ENCODE results near the gene RBAK. TPM values are rescaled to one million over a fixed set of nuclear protein-coding genes. Genes with fewer than 3 reads are reported as not detected.
A peak's percentile ranks its signal among the peaks of the same experiment; 100 is the strongest.

RBAK gene
- 10 to 100 TPM; 11.0 to 12.4 TPM for total RNA-seq
- 10.5 TPM for polyA plus RNA-seq (2013, experiment 1 of 2)
- 14.6 TPM for polyA plus RNA-seq (2013, experiment 2 of 2)
- total RNA-seq = 26.4 to 93.9 (median 51.6) reads per million in 172 experiments

- H3K4me3 Mint-ChIP-seq = peak within 1 kb of the TSS; percentile 95
- ChIA-PET CTCF (interaction anchor here (1.0 kb wide), 1 partner anchor 72 kb away, joined by 5 read pairs; no protein-coding TSS in a partner anchor), POLR2A (interaction anchor here (0.6 to 1.5 kb wide), 9 partner anchors 14 to 1377 kb away, joined by 3 to 12 read pairs (median 3); partner anchors contain the start of gene AP5Z1)
- H3K9me3 ChIP-seq (ENCODE audit: control insufficient read depth in 1 of 2, insufficient read depth in 1 of 2, low read length in 2 of 2) = peaks cover 0 to 4% of the 10 kb centered on the region in 2 experiments
- peaks cover 13% of the 10 kb centered on the region for H3K36me3 ChIP-seq (ENCODE audit: insufficient read depth, low read length)
- H3K4me1 Mint-ChIP-seq (ENCODE audit: low read depth) = peaks cover 44% of the 10 kb centered on the region
- H3K27me3 ChIP-seq (ENCODE audit: control insufficient read depth in 1 of 2, insufficient read depth in 2 of 2, low read length in 2 of 2) = no peaks in the 10 kb centered on the region
- H3K27ac ChIP-seq (ENCODE audit: low read depth in 1 of 2, low read length in 2 of 2) = peak within 1 kb of the TSS; percentile 9 to 68
- peaks cover 26% of the 10 kb centered on the region for H3K4me1 ChIP-seq (ENCODE audit: insufficient read depth, low read length)
- H3K9me3 Mint-ChIP-seq = peaks cover 2% of the 10 kb centered on the region
- no peak for TF ChIP-seq CTCF (IDR thresholded peaks at IDR 0.05)
- DNase-seq = peak; percentile 74 to 96 (median 87)
- peak; percentile 99 for ATAC-seq (ENCODE audit: poor library complexity)
- intact Hi-C loops (cut with DNase I, micrococcal nuclease) = loop anchor here in 1 of 2 experiments (5.0 to 10.0 kb wide), 3 partner anchors 71 to 1659 kb away; partner anchors contain the start of genes FOXK1 and ZNF12
- H3K36me3 Mint-ChIP-seq (ENCODE audit: low read depth) = peaks cover 44% of the 10 kb centered on the region
- H3K27ac Mint-ChIP-seq = peak within 1 kb of the TSS; percentile 82
- H3K27me3 Mint-ChIP-seq = no peaks in the 10 kb centered on the region
- H3K4me3 ChIP-seq (ENCODE audit: low read length) = peak within 1 kb of the TSS; percentile 80
Measured at GRCh38 chr7:5045558-5046396, at the start of gene RBAK. Gene RBAK, plus strand, starts transcription at chr7:5045860. Its CDS starts 2,217 bp downstream, at chr7:5048077.

GRCh38 chr7:4996696-4997222 is 48.9 kb upstream of the RBAK start:
- intact Hi-C loops (cut with DNase I, micrococcal nuclease) = no loop called here
- Histone ChIP-seq H3K27ac (ENCODE audit: low read depth in 1 of 2, low read length in 2 of 2) (no peak overlapping the region), H3K36me3 (ENCODE audit: insufficient read depth, low read length) (peaks cover 52% of the 10 kb centered on the region), H3K4me1 (ENCODE audit: insufficient read depth, low read length) (no peaks in the 10 kb centered on the region), H3K4me3 (ENCODE audit: low read length) (no peak overlapping the region), H3K9me3 (ENCODE audit: control insufficient read depth in 1 of 2, insufficient read depth in 1 of 2, low read length in 2 of 2) (no peaks in the 10 kb centered on the region), H3K27me3 (ENCODE audit: control insufficient read depth in 1 of 2, insufficient read depth in 2 of 2, low read length in 2 of 2) (no peaks in the 10 kb centered on the region)
- Mint-ChIP-seq H3K4me1 (ENCODE audit: low read depth) (no peaks in the 10 kb centered on the region), H3K9me3 (no peaks in the 10 kb centered on the region), H3K27me3 (no peaks in the 10 kb centered on the region), H3K4me3 (no peak overlapping the region), H3K27ac (no peak overlapping the region), H3K36me3 (ENCODE audit: low read depth) (peaks cover 89% of the 10 kb centered on the region)
- ChIA-PET CTCF (no interaction called here), POLR2A (no interaction called here)
- ATAC-seq (ENCODE audit: poor library complexity) (no peak), DNase-seq (no peak)
- no peak for TF ChIP-seq CTCF (IDR thresholded peaks at IDR 0.05)

- H3K36me3 Mint-ChIP-seq (ENCODE audit: low read depth) = peaks cover 85% of the 10 kb centered on the region
- H3K27me3 Mint-ChIP-seq = no peaks in the 10 kb centered on the region
- H3K4me3 Mint-ChIP-seq = no peak overlapping the region
- H3K4me1 ChIP-seq (ENCODE audit: insufficient read depth, low read length) = no peaks in the 10 kb centered on the region
- H3K9me3 ChIP-seq (ENCODE audit: control insufficient read depth in 1 of 2, insufficient read depth in 1 of 2, low read length in 2 of 2) = no peaks in the 10 kb centered on the region
- ChIA-PET CTCF (interaction anchor here (1.2 kb wide), 1 partner anchor 25 kb away, joined by 6 read pairs; no protein-coding TSS in a partner anchor), POLR2A (interaction anchor here (1.0 kb wide), 1 partner anchor 47 kb away, joined by 3 read pairs; the partner anchor contains the start of gene RBAK)
- H3K4me1 Mint-ChIP-seq (ENCODE audit: low read depth) = no peaks in the 10 kb centered on the region
- DNase-seq (no peak), ATAC-seq (ENCODE audit: poor library complexity) (no peak)
- no peak for TF ChIP-seq CTCF (IDR thresholded peaks at IDR 0.05)
- H3K9me3 Mint-ChIP-seq = no peaks in the 10 kb centered on the region
- no peak overlapping the region for H3K27ac ChIP-seq (ENCODE audit: low read depth in 1 of 2, low read length in 2 of 2)
- no peak overlapping the region for H3K4me3 ChIP-seq (ENCODE audit: low read length)
- no peak overlapping the region for H3K27ac Mint-ChIP-seq
- no peaks in the 10 kb centered on the region for H3K27me3 ChIP-seq (ENCODE audit: control insufficient read depth in 1 of 2, insufficient read depth in 2 of 2, low read length in 2 of 2)
- peaks cover 41% of the 10 kb centered on the region for H3K36me3 ChIP-seq (ENCODE audit: insufficient read depth, low read length)
- intact Hi-C loops (cut with DNase I, micrococcal nuclease) = no loop called here
Measured at GRCh38 chr7:4998244-4998643, 47.4 kb upstream of the RBAK start.
